ENCODE measurements around the gene DDHD1. TPM values are rescaled to one million over a fixed set of nuclear protein-coding genes. Genes with fewer than 3 reads are reported as not detected.

The DDHD1 gene
- total RNA-seq, 1 experiment from 2014 or later, result 20.0 TPM

DNA sequence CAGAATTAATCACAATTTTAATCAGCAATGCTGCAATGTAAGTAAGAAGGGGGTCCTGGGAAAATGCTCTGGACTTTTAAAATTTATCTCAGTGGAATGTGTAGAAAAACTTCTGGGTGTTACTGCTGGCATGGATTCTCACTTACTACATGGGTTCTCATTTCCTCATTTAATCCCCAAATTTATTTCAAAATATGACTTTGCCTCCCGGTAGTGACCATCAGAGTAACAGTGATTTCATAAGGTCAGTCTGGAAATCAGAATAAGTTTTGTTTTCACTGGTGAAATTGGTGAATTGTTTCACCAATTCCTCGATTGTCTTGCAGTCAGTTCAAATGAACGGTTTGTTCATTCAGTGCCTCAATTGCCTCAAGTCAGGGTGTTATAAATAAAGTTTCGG is 22.3 kb upstream of the DDHD1 start:
- no peak overlapping the region for H3K4me3 Mint-ChIP-seq
- ChIA-PET POLR2A (no interaction called here), CTCF (no interaction called here)
- ATAC-seq, result no peak
- no peak for TF ChIP-seq GTF2I (CRISPR knock-in tag; conservative IDR thresholded peaks at IDR 0.05)
- TF ChIP-seq ZNF263 (CRISPR knock-in tag; IDR thresholded peaks at IDR 0.05; ENCODE audit: low read depth), result no peak
- TF ChIP-seq, protein P1, sequence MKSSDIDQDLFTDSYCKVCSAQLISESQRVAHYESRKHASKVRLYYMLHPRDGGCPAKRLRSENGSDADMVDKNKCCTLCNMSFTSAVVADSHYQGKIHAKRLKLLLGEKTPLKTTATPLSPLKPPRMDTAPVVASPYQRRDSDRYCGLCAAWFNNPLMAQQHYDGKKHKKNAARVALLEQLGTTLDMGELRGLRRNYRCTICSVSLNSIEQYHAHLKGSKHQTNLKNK (CRISPR knock-in tag; IDR thresholded peaks at IDR 0.05), result no peak
- TF ChIP-seq, protein P2, sequence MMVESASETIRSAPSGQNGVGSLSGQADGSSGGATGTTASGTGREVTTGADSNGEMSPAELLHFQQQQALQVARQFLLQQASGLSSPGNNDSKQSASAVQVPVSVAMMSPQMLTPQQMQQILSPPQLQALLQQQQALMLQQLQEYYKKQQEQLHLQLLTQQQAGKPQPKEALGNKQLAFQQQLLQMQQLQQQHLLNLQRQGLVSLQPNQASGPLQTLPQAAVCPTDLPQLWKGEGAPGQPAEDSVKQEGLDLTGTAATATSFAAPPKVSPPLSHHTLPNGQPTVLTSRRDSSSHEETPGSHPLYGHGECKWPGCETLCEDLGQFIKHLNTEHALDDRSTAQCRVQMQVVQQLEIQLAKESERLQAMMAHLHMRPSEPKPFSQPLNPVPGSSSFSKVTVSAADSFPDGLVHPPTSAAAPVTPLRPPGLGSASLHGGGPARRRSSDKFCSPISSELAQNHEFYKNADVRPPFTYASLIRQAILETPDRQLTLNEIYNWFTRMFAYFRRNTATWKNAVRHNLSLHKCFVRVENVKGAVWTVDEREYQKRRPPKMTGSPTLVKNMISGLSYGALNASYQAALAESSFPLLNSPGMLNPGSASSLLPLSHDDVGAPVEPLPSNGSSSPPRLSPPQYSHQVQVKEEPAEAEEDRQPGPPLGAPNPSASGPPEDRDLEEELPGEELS (CRISPR knock-in tag; IDR thresholded peaks at IDR 0.05), result no peak
- TF ChIP-seq CREB1 (CRISPR knock-in tag; IDR thresholded peaks at IDR 0.05), result no peak
- no peak for TF ChIP-seq NFATC4 (CRISPR knock-in tag; IDR thresholded peaks at IDR 0.05)
- TF ChIP-seq, protein P3, sequence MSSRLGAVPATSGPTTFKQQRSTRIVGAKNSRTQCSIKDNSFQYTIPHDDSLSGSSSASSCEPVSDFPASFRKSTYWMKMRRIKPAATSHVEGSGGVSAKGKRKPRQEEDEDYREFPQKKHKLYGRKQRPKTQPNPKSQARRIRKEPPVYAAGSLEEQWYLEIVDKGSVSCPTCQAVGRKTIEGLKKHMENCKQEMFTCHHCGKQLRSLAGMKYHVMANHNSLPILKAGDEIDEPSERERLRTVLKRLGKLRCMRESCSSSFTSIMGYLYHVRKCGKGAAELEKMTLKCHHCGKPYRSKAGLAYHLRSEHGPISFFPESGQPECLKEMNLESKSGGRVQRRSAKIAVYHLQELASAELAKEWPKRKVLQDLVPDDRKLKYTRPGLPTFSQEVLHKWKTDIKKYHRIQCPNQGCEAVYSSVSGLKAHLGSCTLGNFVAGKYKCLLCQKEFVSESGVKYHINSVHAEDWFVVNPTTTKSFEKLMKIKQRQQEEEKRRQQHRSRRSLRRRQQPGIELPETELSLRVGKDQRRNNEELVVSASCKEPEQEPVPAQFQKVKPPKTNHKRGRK (CRISPR knock-in tag; IDR thresholded peaks at IDR 0.05; ENCODE audit: borderline replicate concordance), result no peak
- no peak for TF ChIP-seq ZNF219 (CRISPR knock-in tag; IDR thresholded peaks at IDR 0.05; ENCODE audit: borderline replicate concordance)
- no peak for TF ChIP-seq HMGA2 (CRISPR knock-in tag; IDR thresholded peaks at IDR 0.05)
- no peak for TF ChIP-seq RELA (CRISPR knock-in tag; IDR thresholded peaks at IDR 0.05; ENCODE audit: borderline replicate concordance)
- TF ChIP-seq ZNF138 (CRISPR knock-in tag; conservative IDR thresholded peaks at IDR 0.05), result no peak
- no peak for TF ChIP-seq ZNF121 (CRISPR knock-in tag; IDR thresholded peaks at IDR 0.05)
- TF ChIP-seq, protein P4, sequence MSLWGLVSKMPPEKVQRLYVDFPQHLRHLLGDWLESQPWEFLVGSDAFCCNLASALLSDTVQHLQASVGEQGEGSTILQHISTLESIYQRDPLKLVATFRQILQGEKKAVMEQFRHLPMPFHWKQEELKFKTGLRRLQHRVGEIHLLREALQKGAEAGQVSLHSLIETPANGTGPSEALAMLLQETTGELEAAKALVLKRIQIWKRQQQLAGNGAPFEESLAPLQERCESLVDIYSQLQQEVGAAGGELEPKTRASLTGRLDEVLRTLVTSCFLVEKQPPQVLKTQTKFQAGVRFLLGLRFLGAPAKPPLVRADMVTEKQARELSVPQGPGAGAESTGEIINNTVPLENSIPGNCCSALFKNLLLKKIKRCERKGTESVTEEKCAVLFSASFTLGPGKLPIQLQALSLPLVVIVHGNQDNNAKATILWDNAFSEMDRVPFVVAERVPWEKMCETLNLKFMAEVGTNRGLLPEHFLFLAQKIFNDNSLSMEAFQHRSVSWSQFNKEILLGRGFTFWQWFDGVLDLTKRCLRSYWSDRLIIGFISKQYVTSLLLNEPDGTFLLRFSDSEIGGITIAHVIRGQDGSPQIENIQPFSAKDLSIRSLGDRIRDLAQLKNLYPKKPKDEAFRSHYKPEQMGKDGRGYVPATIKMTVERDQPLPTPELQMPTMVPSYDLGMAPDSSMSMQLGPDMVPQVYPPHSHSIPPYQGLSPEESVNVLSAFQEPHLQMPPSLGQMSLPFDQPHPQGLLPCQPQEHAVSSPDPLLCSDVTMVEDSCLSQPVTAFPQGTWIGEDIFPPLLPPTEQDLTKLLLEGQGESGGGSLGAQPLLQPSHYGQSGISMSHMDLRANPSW (CRISPR knock-in tag; conservative IDR thresholded peaks at IDR 0.05; ENCODE audit: low read depth), result no peak
- TF ChIP-seq, protein P5, sequence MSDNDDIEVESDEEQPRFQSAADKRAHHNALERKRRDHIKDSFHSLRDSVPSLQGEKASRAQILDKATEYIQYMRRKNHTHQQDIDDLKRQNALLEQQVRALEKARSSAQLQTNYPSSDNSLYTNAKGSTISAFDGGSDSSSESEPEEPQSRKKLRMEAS (CRISPR knock-in tag; IDR thresholded peaks at IDR 0.05), result no peak
- TF ChIP-seq, protein P6, sequence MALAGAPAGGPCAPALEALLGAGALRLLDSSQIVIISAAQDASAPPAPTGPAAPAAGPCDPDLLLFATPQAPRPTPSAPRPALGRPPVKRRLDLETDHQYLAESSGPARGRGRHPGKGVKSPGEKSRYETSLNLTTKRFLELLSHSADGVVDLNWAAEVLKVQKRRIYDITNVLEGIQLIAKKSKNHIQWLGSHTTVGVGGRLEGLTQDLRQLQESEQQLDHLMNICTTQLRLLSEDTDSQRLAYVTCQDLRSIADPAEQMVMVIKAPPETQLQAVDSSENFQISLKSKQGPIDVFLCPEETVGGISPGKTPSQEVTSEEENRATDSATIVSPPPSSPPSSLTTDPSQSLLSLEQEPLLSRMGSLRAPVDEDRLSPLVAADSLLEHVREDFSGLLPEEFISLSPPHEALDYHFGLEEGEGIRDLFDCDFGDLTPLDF (CRISPR knock-in tag; IDR thresholded peaks at IDR 0.05), result no peak
- H3K27me3 Mint-ChIP-seq (ENCODE audit: low read depth), result no peaks in the 10 kb centered on the region
- no peaks in the 10 kb centered on the region for H3K9me3 Mint-ChIP-seq
- H3K27ac Mint-ChIP-seq, result no peak overlapping the region
- peaks cover 16% of the 10 kb centered on the region for H3K4me1 Mint-ChIP-seq
- no peaks in the 10 kb centered on the region for H3K36me3 Mint-ChIP-seq
- DNase-seq (ENCODE audit: low spot score), result no peak

DNA sequence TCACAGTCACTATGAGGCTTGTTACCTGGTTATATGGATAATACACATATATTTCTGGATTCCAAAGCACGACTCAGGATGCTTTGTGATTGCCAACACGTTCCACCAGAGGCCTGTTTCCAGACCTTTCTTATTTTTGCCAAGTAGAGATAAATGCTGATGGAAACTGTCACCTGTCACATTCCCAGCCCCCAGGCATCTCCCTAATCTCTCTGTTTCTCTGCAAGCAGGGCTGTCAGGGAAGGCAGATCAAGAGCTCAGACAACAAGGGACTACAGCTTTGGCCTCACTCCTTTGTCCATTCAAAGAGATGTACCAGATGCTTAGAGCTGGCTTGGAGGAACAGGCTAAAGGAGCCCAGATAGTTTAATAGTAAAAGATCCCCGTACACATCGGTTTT is 21.8 kb upstream of the DDHD1 start:
- DNase-seq (ENCODE audit: low spot score) (no peak), ATAC-seq (no peak)
- ChIA-PET POLR2A (no interaction called here), CTCF (no interaction called here)
- TF ChIP-seq ZNF416 (CRISPR knock-in tag; IDR thresholded peaks at IDR 0.05), result no peak
- no peak for TF ChIP-seq ZNF232 (CRISPR knock-in tag; IDR thresholded peaks at IDR 0.05)
- no peak for TF ChIP-seq TP53 (CRISPR knock-in tag; IDR thresholded peaks at IDR 0.05)
- H3K36me3 Mint-ChIP-seq, result no peaks in the 10 kb centered on the region
- H3K9me3 Mint-ChIP-seq, result no peaks in the 10 kb centered on the region
- H3K4me1 Mint-ChIP-seq, result peaks cover 11% of the 10 kb centered on the region
- H3K27ac Mint-ChIP-seq, result no peak overlapping the region; the same call in 1 of the 2 replicates
- no peaks in the 10 kb centered on the region for H3K27me3 Mint-ChIP-seq (ENCODE audit: low read depth)
- no peak overlapping the region for H3K4me3 Mint-ChIP-seq
